GM19023 (cell line): ENCODE results near the gene ZNF429.
"Not testable (repeated sequence)": the region's sequence is repeated elsewhere in the genome, so short reads cannot be mapped to it uniquely, and the experiment has no call there.

ENCODE experiments used
- ATAC-seq: cut with Tn5 transposase; IDR thresholded peaks from one replicate; pipeline ENCODE4 v1.9.1; 2021; ENCODE audit warnings: mild to moderate bottlenecking, moderate library complexity; ENCODE audit not compliant: unreplicated experiment

Gene ZNF429

DNA sequence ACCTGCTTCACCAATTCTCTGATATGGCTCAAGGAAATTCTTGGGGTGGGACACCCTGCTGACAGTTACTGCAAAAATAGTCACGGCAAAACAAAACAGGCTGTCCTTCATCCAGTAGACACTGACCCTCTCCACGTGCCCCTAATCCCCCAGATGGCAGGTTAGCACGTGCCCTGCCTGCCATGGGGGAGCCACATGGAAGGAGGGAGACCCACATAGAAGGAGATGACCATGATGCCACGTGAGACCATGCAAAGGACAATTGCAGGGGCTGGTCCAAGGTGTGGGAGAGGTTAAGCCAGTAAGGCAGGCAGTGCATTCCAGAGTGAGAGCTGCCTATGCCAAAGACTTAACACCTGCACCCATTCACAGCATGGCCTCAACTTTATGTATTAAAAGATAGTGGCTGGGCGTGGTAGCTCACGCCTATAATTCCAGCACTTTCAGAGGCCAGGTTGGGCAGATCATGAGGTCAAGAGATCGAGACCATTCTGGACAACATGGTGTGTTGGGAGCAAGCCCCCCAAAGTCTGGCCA, 82.7 kb downstream of the ZNF429 start:
- ATAC-seq = no peak

DNA sequence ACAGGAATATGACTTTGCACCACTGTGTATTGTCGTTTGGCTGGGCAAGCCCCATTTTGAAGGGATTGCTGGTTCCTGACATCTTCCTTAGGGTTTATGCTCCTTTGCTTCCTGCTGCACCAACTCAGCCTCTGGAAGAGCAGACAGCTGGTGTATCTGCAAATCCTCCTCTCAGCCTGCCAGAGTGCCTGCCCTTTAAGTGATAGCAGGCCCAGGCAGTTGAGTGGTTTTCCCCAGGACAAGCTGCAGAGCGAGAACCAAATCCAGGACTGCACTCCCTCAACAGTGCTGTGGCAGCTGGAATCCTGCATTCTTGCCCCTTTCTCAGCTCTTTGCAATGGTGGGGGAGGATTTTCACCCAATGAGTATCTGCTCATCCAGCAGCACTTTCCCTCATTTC, 85.5 kb downstream of the ZNF429 start:
- no peak for ATAC-seq

DNA sequence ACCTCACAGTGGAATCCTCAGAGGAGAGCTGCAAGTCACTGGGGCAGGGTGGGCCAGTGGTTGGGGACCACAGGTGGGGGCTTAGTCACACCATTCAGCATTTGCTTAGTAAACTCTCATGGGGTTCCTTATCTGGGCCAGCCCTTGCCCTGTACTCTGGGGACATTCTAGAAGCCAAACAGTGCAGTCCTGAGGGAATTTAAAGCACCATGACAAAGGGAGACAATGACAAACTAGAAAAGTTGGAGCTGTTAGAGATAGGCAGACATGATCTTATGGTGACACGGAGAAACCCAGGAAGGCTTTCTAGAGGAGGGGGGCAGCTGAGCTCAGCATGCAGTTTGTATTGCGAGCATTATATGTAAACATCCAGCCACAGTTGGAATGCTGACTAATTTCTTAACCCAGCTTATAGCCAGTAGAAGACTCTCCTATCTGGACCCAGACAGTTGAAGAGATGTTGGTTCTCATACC, 87.6 kb downstream of the ZNF429 start:
- no peak for ATAC-seq

GRCh38 chr19:21593502-21593901, 88.1 kb downstream of the ZNF429 start:
- no peak for ATAC-seq

DNA sequence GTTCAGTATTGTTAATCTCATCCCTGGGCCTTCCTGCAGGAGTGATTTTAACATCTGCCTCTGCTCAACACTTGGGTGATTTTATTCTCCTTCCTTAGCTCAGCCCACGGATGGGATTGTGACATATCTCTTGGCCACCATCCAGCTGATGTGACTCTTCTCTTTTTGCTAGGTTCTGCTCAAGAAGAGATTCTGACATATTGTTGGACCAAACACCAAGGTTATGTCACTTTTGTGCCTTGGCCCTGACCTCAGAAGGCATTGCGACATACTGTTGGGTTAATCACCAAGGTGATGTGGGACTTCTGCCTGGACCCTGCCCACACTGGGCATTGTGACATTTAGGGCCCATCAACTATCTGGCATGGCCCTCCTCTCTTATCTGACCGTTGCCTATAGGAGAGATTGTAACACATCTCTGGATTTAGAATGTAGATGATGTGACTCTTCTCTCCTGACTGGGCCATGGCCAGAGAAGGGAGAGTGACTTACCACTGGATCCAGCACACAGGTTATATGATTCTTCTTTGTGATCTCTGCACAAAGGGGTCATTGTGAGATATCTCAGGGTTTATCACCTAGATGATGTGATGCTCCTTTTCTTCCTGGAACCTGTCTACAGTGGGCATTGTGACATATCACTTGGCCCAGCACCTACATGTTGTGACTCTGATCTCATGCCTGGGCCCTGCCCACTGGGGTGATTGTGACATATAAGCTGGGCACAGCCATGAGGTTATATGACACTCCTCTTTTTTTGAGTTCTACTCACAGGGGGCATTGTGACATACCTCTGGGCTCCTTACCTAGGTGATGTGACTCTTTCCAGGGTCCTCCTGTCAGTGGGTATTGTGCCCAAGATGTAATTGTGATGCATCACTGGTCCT, 88.8 kb downstream of the ZNF429 start:
- ATAC-seq = no peak

- no peak for ATAC-seq
Measured at GRCh38 chr19:21595185-21595584, 89.8 kb downstream of the ZNF429 start.

GRCh38 chr19:21602082-21602658, 96.8 kb downstream of the ZNF429 start:
- no peak for ATAC-seq

DNA sequence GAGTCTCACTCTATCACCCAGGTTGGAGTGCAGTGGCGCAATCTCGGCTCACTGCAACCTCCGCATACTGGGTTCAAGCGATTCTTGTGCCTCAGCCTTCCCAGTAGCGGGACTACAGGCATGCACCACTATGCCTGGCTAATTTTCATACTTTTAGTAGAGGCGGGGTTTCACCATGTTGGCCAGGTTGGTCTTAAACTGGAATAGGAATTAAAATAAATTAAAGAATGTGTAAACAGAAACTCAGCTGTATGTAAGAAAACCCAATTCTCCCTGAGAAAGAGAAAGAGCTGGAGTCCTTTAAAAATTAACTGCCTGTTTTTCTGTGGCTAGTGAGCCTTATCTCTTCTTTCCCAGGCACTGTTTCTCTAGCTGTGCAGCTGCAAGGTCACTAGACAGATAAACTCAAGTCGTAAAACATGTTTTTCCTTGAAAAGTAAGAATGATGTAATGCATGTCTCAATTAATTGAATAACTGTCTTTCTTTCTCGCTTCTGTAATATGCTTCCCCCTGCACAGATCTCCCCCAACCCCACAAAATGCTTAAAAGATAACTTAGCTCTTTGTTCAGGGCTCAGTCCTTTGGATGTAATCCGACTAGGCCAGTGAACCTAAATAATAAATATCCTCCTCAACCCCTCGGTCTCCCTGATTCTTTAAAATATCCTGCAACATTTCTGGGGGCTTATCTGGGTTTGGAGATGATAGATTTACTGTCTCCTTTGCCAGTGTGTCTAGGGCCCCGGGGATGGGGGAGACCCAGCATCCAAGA, 97.4 kb downstream of the ZNF429 start:
- not testable (repeated sequence) for ATAC-seq

GRCh38 chr19:21603431-21604231, 98.2 kb downstream of the ZNF429 start:
- no peak for ATAC-seq

GRCh38 chr19:21604351-21604926, 99.0 kb downstream of the ZNF429 start:
- ATAC-seq = no peak
